Measurements from ENCODE around the gene TIMM44.

TIMM44 gene

DNA sequence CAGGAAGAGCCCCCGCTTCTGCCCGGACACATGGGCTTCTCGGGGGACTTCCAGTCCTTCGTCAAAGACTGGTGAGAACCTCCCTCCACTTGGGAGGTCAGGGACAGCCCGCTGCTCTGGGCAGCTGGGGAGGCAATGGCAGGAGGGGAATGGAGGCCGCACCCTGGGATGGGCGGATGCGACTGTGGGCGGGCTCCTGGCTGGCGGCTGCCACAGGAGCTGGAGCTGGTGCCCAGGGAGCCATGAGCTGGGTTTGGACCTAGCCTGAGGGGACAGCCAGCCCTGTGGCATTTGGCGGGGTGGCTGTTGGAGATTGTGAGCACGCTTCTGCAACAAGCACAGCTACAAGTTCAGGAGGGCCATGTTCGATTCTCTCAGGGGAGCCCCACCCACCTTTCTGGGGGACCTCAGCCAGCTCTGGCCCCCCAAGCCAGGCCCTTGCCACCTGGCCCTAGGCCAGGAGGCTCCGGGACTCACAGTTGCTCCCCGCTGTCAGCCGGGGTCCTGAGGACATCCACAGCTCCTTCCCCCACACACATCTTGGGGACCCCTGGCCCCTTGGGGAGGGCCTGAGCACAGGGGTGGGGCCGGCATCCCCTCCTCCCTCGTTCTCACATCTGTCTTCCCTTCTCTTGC is 31.8 kb downstream of the TIMM44 start:
- TF ChIP-seq GATA2 (IDR thresholded peaks at IDR 0.05; ENCODE audit: low read depth, low read length) = no peak
- no peak for TF ChIP-seq GATA3 (IDR thresholded peaks at IDR 0.05; ENCODE audit: low read depth, low read length)

DNA sequence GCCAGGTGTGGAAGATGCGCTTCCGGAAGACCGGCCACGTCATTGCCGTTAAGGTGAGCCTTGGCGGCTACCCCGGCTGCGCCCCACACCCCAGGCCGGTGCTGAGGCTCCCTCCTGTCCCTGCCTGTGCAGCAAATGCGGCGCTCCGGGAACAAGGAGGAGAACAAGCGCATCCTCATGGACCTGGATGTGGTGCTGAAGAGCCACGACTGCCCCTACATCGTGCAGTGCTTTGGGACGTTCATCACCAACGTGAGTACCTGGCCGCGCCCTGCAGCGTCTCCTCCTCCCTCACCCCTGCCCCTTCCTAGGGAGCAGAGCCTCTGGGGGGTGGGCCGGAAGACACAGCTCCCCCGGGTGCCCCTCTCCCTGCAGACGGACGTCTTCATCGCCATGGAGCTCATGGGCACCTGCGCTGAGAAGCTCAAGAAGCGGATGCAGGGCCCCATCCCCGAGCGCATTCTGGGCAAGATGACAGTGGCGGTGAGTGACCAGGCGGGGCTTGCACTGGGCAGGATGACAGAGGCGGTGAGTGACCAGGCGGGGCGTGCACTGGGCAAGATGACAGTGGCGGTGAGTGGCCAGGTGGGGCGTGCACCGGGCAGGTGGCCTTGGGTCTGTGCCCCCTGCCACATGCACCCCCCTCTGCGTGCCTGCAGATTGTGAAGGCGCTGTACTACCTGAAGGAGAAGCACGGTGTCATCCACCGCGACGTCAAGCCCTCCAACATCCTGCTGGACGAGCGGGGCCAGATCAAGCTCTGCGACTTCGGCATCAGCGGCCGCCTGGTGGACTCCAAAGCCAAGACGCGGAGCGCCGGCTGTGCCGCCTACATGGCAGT is 32.9 kb downstream of the TIMM44 start:
- TF ChIP-seq GATA3 (IDR thresholded peaks at IDR 0.05; ENCODE audit: low read depth, low read length) = no peak
- TF ChIP-seq GATA2 (IDR thresholded peaks at IDR 0.05; ENCODE audit: low read depth, low read length) = no peak

GRCh38 chr19:7909471-7910067 is 33.9 kb downstream of the TIMM44 start:
- TF ChIP-seq GATA3 (IDR thresholded peaks at IDR 0.05; ENCODE audit: low read depth, low read length) = no peak
- no peak for TF ChIP-seq GATA2 (IDR thresholded peaks at IDR 0.05; ENCODE audit: low read depth, low read length)

- no peak for TF ChIP-seq GATA2 (IDR thresholded peaks at IDR 0.05; ENCODE audit: low read depth, low read length)
- no peak for TF ChIP-seq GATA3 (IDR thresholded peaks at IDR 0.05; ENCODE audit: low read depth, low read length)
These were observed 34.6 kb downstream of the TIMM44 start for GRCh38 chr19:7908742-7909461.

DNA sequence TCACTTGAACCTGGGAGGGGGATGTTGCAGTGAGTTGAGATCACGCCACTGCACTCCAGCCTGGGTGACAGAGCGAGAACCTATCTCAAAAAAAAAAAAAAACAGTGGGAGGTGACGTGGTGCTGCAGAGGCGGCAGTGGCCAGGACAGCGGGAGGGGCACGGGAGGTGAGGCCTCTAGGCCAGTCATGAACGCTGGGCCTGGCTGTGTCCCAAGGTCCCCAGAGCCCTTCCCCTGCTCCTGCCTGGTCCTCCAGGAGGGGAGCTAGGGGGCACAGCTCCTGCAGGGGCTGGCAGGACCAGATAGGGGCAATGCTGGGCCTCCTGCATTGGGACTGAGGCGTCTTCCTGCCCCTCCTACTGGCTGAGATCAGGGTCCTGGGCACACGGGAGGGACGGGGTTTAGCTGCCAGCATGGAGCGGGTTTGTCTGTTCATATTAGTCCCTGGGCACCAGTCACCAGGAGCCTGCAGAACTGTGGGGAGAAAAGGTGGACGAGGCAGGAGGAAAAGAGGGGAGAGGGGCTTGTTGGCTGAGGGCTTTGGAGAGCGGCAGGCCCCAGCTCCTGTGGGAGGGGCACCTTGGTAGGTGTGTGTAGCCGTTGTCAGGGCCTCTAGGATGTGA is 35.3 kb downstream of the TIMM44 start:
- TF ChIP-seq GATA2 (IDR thresholded peaks at IDR 0.05; ENCODE audit: low read depth, low read length) (no peak), GATA3 (IDR thresholded peaks at IDR 0.05; ENCODE audit: low read depth, low read length) (no peak)

- TF ChIP-seq GATA2 (IDR thresholded peaks at IDR 0.05; ENCODE audit: low read depth, low read length) = no peak
- no peak for TF ChIP-seq GATA3 (IDR thresholded peaks at IDR 0.05; ENCODE audit: low read depth, low read length)
These were observed 35.9 kb downstream of the TIMM44 start for GRCh38 chr19:7907544-7907943.

GRCh38 chr19:7907122-7907521 is 36.3 kb downstream of the TIMM44 start:
- TF ChIP-seq GATA3 (IDR thresholded peaks at IDR 0.05; ENCODE audit: low read depth, low read length) (no peak), GATA2 (IDR thresholded peaks at IDR 0.05; ENCODE audit: low read depth, low read length) (no peak)

- no peak for TF ChIP-seq GATA2 (IDR thresholded peaks at IDR 0.05; ENCODE audit: low read depth, low read length)
- TF ChIP-seq GATA3 (IDR thresholded peaks at IDR 0.05; ENCODE audit: low read depth, low read length) = no peak
These were observed 37.6 kb downstream of the TIMM44 start for GRCh38 chr19:7905859-7906258.

GRCh38 chr19:7905268-7905667 is 38.2 kb downstream of the TIMM44 start:
- TF ChIP-seq GATA2 (IDR thresholded peaks at IDR 0.05; ENCODE audit: low read depth, low read length) (no peak), GATA3 (IDR thresholded peaks at IDR 0.05; ENCODE audit: low read depth, low read length) (no peak)

- no peak for TF ChIP-seq GATA2 (IDR thresholded peaks at IDR 0.05; ENCODE audit: low read depth, low read length)
- TF ChIP-seq GATA3 (IDR thresholded peaks at IDR 0.05; ENCODE audit: low read depth, low read length) = no peak
These were observed 39.1 kb downstream of the TIMM44 start for GRCh38 chr19:7904074-7905020.

DNA sequence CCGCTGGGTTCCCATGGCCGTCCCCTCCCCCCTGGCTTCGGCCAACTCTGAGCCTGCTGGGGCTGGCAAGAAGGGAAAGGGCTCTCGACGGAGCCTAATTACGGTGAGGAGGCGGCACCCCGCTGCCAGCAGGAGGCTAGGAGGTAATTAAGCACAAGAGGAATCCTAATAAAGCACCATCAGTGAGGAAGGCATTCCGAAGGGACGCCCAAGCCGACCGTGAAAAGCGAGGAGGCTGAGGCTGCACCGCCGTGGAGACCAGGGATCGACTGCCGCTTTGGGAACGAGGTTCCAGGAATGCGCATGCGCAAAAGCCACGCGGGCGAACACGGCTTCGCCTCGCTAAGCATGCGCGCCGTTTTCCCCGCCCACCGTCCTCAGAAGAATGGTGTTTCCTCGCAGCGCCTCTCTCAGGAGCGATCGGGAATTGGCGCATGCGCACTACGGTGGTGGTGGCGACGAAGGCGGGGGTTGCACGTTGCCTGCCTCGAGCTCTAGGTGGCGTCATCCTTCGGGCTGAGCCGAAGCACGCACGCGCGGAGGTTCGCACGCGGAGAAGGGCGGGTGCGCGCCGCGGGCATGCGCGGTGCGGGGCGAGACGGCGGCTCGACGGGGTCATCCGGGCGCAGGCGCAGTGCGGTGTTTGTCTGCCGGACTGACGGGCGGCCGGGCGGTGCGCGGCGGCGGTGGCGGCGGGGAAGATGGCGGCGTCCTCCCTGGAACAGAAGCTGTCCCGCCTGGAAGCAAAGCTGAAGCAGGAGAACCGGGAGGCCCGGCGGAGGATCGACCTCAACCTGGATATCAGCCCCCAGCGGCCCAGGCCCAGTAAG is 40.0 kb downstream of the TIMM44 start, which contains the start of gene MAP2K7:
MAP2K7 (plus strand) TSS at position 634 of the 830 bp plus-strand sequence; CDS start at position 702, 68 bp downstream.
- TF ChIP-seq GATA3 (IDR thresholded peaks at IDR 0.05; ENCODE audit: low read depth, low read length) (no peak), GATA2 (IDR thresholded peaks at IDR 0.05; ENCODE audit: low read depth, low read length) (no peak; the same call in 1 of the 2 replicates)

DNA sequence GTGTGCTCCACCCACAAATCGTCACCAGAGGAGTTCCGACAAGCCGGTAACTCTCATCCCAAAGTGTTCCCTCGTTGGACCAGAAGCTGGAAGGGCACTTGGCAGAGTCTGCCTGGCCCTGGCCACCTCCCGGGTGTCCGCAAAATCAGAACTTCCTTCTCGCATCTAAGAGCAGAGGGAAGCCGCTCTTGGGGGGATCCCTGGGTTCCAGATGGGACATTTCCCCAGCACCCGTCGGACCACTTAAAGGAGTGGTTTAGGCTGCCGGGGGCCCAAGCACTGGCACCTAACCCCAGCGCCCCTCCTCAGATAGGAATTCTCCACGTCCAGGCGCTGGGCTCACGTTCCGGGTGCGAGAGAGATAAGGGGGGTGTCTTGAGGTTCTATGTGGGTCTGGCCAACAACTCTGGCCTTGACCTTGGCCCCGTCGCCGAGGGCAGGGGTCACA is 40.6 kb downstream of the TIMM44 start:
- no peak for TF ChIP-seq GATA2 (IDR thresholded peaks at IDR 0.05; ENCODE audit: low read depth, low read length)
- no peak for TF ChIP-seq GATA3 (IDR thresholded peaks at IDR 0.05; ENCODE audit: low read depth, low read length)

Measured in SH-SY5Y (cell line).